Right ventricle myocardium superior (tissue), 1 donor: ENCODE measurements around the gene GOPC. TPM values are rescaled to one million over a fixed set of nuclear protein-coding genes. Genes with fewer than 3 reads are reported as not detected.

Experiments
- ATAC-seq: fragments of 200-7000 bp; cut with Tn5 transposase; one replicate; pipeline ENCODE4 v1.9.1; 2020; ENCODE audit warnings: mild to moderate bottlenecking; ENCODE audit not compliant: poor library complexity
- DNase-seq: peaks from one replicate; pipeline ENCODE4 v3.0.0-alpha.2; 2020
- intact Hi-C: fragments of 100-400 bp; cut with DNase I; formaldehyde crosslinking; loops from one replicate; pipeline ENCODE4 v1.11.2; 2022
- total RNA-seq: library from RNA; stranded (reverse); fragmentation: NEBNext Ultra II Directional; extraction: Animal tissue kit (Norgen Biotek cat#: 25700); gene quantifications from one replicate; pipeline ENCODE4 v1.2.1, GENCODE V29; 2021
- donor health status: DM: no; HTN: yes; CAD: no; lungs with severe emphysema.

The GOPC gene
- total RNA-seq, 1 donor from 2014 or later: 17.5 TPM

DNA sequence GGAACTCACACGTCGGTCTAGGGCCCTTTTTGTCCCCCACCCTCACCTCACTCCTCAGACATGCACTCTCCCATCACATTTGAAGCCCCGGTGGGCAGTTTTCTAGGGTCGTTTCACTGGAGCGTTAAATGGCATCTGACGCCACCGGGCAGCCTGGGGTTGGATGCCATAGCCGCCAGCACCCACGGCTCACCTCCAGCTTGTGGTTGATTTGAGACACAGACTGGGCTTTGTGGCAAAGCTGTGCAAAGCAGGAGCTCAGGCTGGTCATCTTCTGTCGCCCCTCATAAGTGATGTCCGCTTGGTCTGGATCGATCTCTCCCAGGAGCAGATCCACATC is 530 bp downstream of the GOPC start:
- peak; percentile 13 for ATAC-seq
- intact Hi-C loops: no loop called here
- no peak for DNase-seq

- DNase-seq (no peak), ATAC-seq (no peak)
- intact Hi-C loops: no loop called here
Measured at GRCh38 chr6:117600008-117600743, 2.1 kb downstream of the GOPC start.

- DNase-seq (no peak), ATAC-seq (no peak)
- intact Hi-C loops: no loop called here
Measured at GRCh38 chr6:117597755-117598154, 4.6 kb downstream of the GOPC start.

- ATAC-seq (no peak), DNase-seq (no peak)
- intact Hi-C loops: no loop called here
Measured at GRCh38 chr6:117595099-117595923, 7.0 kb downstream of the GOPC start.

DNA sequence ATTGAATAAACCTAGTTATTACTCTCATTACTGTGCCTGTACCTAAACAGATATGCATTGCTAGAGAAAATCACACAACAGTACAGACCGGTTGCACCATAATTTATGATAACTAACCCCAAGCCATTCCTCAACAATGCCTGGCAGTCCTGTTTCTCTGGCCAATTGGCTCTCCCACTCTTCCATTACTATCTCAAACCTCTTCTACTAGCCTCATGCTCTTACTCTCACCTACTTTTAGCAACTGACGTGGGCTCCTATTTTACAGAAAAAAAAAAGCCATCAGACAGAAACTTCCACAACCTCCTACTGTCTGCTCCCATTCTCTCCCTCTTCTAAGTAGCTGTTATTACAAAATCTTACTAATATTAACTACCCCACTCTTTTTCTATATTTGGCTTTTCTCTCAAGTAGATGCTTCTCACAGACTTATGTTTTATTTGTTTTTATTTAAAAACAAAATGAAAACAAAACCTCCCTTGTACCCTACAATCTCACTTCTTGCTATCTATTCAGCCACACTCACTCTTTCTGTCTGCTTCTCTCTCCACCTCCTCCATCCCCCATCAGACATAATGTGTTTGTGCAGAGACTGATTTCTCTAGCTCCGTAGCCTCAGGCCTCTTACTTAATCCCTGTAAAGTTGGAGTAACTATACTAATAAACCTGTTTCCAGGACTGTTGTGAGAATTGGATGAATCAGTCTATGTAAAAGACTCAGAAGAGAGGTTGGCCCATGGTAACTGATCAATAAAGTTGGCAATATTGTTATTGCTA is 9.1 kb downstream of the GOPC start:
- ATAC-seq (peak; percentile 70), DNase-seq (no peak)
- intact Hi-C loops: no loop called here

- no peak for DNase-seq
- peak; percentile 60 for ATAC-seq
- intact Hi-C loops: no loop called here
Measured at GRCh38 chr6:117591405-117591804, 10.9 kb downstream of the GOPC start.

GRCh38 chr6:117590447-117590846 is 11.9 kb downstream of the GOPC start:
- intact Hi-C loops: no loop called here
- ATAC-seq: no peak

DNA sequence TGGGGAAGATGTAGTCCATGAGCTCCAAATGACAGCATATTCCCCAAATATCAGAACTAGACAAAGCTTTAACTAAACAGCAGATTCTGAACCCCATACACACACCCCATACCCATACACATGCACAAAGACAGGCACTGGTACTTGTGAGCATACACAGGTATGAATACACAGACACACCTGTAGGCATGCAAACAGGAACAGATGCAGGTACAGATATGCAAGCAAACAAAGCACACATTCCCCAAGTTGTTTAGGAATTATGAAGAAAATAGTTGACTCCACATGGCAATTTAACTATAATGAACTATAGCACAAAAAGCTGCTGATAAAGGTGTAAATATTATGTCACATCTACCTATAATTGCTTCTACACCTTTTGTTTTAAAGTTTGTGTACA is 16.7 kb downstream of the GOPC start:
- no peak for ATAC-seq
- DNase-seq: no peak
- intact Hi-C loops: no loop called here

More at GRCh38 chr6:117590447-117590846, 11.9 kb downstream of the GOPC start:
- DNase-seq: no peak

DNA sequence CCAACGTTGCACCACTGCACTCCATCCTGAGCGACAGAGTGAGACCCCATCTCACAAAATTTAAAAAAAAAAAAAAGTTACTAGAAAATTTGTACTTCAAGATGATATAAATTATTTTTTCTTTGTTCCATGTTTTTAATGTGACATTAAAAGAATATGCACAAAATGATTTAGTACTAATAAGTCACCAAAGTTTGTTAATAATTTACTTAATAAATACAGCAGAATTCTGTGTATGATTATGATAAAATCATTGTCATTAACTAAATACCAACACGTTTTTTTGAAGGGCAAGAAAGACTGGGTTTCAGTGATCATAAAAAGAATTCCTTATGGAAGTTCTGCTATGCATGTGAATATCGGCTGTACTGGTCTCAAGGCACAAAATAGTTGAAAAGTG is 28.1 kb downstream of the GOPC start:
- DNase-seq (no peak), ATAC-seq (no peak)
- intact Hi-C loops: no loop called here

- intact Hi-C loops: no loop called here
- no peak for DNase-seq
- no peak for ATAC-seq
Measured at GRCh38 chr6:117573006-117573680, 29.2 kb downstream of the GOPC start.

DNA sequence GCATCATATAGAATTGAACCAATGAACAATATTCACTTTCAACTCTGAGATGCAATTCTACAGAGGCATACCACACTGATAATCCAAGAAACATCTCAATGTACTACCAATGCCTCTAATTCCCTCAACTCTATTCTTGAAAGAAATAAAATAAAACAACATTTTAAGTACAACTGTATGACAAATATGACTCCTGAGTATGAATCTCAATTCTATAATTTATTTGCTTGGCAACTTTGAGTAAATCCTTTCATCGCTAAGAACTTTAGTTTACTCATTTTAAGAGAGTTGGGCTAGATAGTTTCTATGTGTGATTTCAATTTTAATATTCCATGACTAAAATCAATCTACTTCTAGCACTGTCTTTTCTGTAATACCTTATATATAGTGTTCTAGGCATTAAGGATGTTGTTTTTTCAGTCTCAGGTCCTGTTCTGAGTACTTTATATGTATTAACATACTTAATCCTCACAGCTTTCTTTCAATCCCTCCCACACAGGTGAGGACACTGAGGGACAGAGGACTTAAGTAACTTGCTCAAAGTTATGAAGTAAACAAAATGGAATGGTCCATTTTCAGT is 33.4 kb downstream of the GOPC start:
- ATAC-seq (no peak), DNase-seq (no peak)
- intact Hi-C loops: no loop called here

DNA sequence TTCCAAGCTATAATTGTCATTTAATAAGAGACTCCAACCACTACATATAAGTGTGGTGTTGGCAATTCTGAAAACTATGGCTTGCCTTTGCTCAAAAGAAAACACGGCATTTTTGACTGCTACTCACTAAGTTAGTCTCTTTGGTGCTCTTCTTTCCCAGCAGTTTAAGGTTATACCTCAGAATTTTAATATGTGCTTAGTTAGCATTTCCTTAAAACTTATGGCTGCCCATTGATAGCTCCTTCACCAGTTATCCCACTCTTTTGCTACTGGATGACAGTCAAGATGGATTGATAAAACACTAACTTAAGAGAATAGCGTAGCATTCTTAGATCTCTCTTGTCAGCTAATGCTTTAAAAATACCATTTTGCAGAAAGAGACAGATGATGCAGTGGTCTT is 34.1 kb downstream of the GOPC start:
- no peak for ATAC-seq
- no peak for DNase-seq
- intact Hi-C loops: no loop called here

GRCh38 chr6:117564681-117565080 is 37.6 kb downstream of the GOPC start:
- intact Hi-C loops: no loop called here
- ATAC-seq (no peak), DNase-seq (no peak)

GRCh38 chr6:117561128-117561527 is 41.2 kb downstream of the GOPC start:
- DNase-seq (no peak), ATAC-seq (no peak)
- intact Hi-C loops: no loop called here

DNA sequence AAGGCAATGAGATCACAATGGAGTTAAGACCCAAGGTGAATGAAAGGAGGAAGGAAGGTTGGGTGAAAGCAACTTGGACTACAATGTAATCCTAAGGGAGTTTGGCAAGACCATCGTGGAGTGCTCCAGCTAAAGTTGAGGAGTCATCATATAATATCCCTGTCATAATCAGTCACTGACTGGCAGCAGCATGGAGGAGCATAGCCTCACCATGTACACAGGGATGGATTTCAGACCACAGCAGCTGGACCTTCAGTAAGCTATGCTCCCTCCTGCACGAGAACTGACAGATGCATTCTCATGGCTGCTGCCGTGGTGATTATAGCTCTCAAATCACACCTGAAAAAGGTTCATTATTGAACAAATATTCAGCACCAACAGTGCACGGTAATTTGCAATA is 43.0 kb downstream of the GOPC start:
- intact Hi-C loops: loop anchor here (5.0 kb wide), 2 partner anchors 107 to 207 kb away; no protein-coding TSS in a partner anchor
- no peak for ATAC-seq
- no peak for DNase-seq

- no peak for ATAC-seq
- intact Hi-C loops: loop anchor here (5.0 kb wide), 2 partner anchors 107 to 207 kb away; no protein-coding TSS in a partner anchor
- DNase-seq: no peak
Measured at GRCh38 chr6:117558818-117559217, 43.5 kb downstream of the GOPC start.

DNA sequence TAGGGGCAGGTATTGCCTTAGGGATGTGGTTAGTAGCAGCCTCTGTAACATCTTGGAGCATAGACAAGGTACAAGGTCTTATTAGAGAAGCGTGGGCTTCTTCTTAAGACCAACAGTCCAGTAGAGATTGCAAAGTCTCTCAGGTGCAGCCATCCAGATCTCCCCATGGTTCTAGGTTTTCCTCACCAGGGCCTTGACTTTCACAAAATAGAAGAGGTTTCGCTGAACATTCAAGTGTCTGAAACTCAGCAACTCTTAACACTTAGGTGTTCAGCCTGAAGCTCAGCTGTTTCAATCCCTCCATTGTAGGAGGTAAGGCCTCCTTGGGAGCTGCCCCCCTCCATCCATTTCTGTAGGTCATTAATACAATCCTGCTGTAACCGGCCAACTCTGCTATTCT is 44.4 kb downstream of the GOPC start:
- no peak for DNase-seq
- ATAC-seq: no peak
- intact Hi-C loops: loop anchor here (5.0 kb wide), 2 partner anchors 106 to 206 kb away; no protein-coding TSS in a partner anchor

GRCh38 chr6:117555882-117556498 is 46.3 kb downstream of the GOPC start:
- ATAC-seq (peak; percentile 51), DNase-seq (no peak)
- intact Hi-C loops: loop anchor here (5.0 kb wide), 2 partner anchors 104 to 204 kb away; no protein-coding TSS in a partner anchor
